Heart right ventricle (tissue), 16 donors: ENCODE measurements around the gene ZC3H7A. TPM values are rescaled to one million over a fixed set of nuclear protein-coding genes. Genes with fewer than 3 reads are reported as not detected.

Source experiments
- ATAC-seq, 8 donors: fragments of 200-7000 bp; cut with Tn5 transposase; one replicate each; pipeline ENCODE4 v1.9.1; 2020; ENCODE audit warnings: mild to moderate bottlenecking in 8 of 8, moderate library complexity in 8 of 8, moderate number of reproducible peaks in 1 of 8
- DNase-seq, 2 donors: peaks; one replicate each; pipeline ENCODE4 v3.0.0-alpha.2; 2020
- H3K27ac ChIP-seq, 10 donors: fragments of 200-600 bp; sonication (generic) in 2 of 10; one replicate each; pipeline versions ENCODE4 v1.5.0 to v1.8.0; 2020 to 2022; ENCODE audit warnings: mild to moderate bottlenecking in 3 of 10
- H3K27me3 ChIP-seq, 7 donors: fragments of 200-600 bp; one replicate each; pipeline ENCODE4 v1.8.0; 2021 to 2022; ENCODE audit warnings: mild to moderate bottlenecking in 2 of 7
- H3K36me3 ChIP-seq, 9 donors: fragments of 200-600 bp; sonication (generic) in 1 of 9; one replicate each; pipeline versions ENCODE4 v1.5.0 to v1.8.0; 2020 to 2022; ENCODE audit warnings: mild to moderate bottlenecking in 2 of 9
- H3K4me1 ChIP-seq, 9 donors: fragments of 200-600 bp; sonication (generic) in 1 of 9; one replicate each; pipeline versions ENCODE4 v1.5.0 to v1.8.0; 2020 to 2022; ENCODE audit warnings: mild to moderate bottlenecking in 4 of 9
- H3K4me3 ChIP-seq, 10 donors: fragments of 200-600 bp; sonication (generic) in 2 of 10; one replicate each; pipeline versions ENCODE4 v1.5.0 to v1.8.0; 2020 to 2022; ENCODE audit warnings: mild to moderate bottlenecking in 7 of 10, moderate library complexity in 2 of 10
- H3K9me3 ChIP-seq, 11 donors: fragments of 200-600 bp in 10 of 11; sonication (generic) in 2 of 11; one replicate each; pipeline versions ENCODE4 v1.5.0 to v1.8.0; 2013 to 2022; ENCODE audit warnings: mild to moderate bottlenecking in 2 of 11, control low read depth in 1 of 11, moderate library complexity in 1 of 11
- WGBS, 2 donors: extraction: QIAGEN DNeasy Blood & Tissue Kit; methylation state at CpG; one replicate each; pipeline ENCODE4 v1.1.7; 2013; ENCODE audit warnings: inconsistent platforms in 1 of 2; 5-methylcytosine and 5-hydroxymethylcytosine counted together
- intact Hi-C, 10 donors: fragments of 100-400 bp; cut with DNase I; formaldehyde crosslinking; loops; one replicate each; pipeline versions ENCODE4 v1.11.1 to v1.14.2; 2022
- polyA plus RNA-seq, 2 donors: library from polyadenylated mRNA; stranded (reverse); fragments of 200-250 nt; gene quantifications; one replicate each; pipeline ENCODE4 v1.2.3, GENCODE V29; 2013
- total RNA-seq, 10 donors: library from RNA; stranded (reverse); fragmentation: NEBNext Ultra II Directional in 3 of 10; extraction: Animal tissue kit (Norgen Biotek cat#: 25700) in 3 of 10; gene quantifications; one replicate each; pipeline versions ENCODE4 v1.2.1 to v1.2.4, GENCODE V29; 2021 to 2023
- TF ChIP-seq, protein P1 (sequence below), 9 donors: fragments of 200-600 bp; sonication (generic) in 2 of 9; IDR thresholded peaks; one replicate each; pipeline versions ENCODE4 v1.5.0 to v1.8.0; 2021 to 2022; ENCODE audit warnings: antibody characterized with exemption in 9 of 9, mild to moderate bottlenecking in 5 of 9, moderate library complexity in 1 of 9
- donor health status: Arrhythmogenic right ventricular cardiomyopathy.
- donor health status: ischemic (EF 13 %, LVEDD 7.1; RV severe dilation, severe dysfunction).
- donor health status: healthy with polysubstance abuse.
- donor health status: DM: no; HTN: yes; CAD: no.
- donor health status: DM: no; HTN: no; CAD: no.
- donor health status: ischemic (EF 25% LVEDD 6.9; RV normal size, moderate dysfunction).
- donor health status: ischemic (EF 25% LVEDD 5.7; RV mildly dilated, moderate dysfunction).
- donor health status: healthy.
- donor health status: DM: yes; HTN: yes; CAD: no.
- donor health status: Ischemic cardiomyopathy.
- donor health status: ischemic (EF 35%, LVEDD 5.7; RV mildly dilated, moderate dysfunction).
- donor health status: nonischemic (EF 11% LVEDD 7.7; RV severe dilation, severe dysfunction).
- donor health status: DM: yes; HTN: yes; CAD: no.
- donor health status: PGD.
- donor health status: ischemic (EF 29% LVEDD 5.4; RV normal size, mild dysfunction).
- donor health status: nonischemic (EF 23%, LVEDD 6.1; RV moderate dilation, normal function).

The ZC3H7A gene
- total and polyA plus RNA-seq, 12 donors = 15.2 to 36.1 (median 30.3) TPM

DNA sequence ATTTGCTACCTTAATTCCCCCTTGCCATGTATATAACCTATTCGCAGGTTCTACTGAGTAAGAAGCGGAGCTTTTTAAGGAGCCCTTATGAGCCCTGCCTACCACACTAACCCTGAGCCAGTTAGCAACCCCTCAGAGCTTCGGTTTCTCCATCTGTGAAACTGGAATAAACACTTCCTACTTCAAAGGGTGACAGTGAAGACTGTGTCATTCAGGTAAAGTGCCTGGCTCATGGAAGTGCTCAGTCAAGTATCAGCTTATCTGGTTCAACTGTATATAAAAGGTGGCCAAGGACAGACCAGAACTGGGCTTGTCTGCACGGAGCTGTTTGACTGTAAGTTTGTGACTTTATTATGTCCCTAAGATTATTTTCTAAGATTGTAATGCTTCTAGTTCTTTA, 85.4 kb downstream of the ZC3H7A start:
- 78 to 84% methylated on average over 4 of the region's 4 CpGs for WGBS, 2 donors
- Histone ChIP-seq H3K4me1 (peaks cover 3 to 38% (median 10%) of the 10 kb centered on the region in 9 donors), H3K27me3 (no peaks in the 10 kb centered on the region), H3K36me3 (peaks cover 0 to 86% (median 20%) of the 10 kb centered on the region in 9 donors), H3K9me3 (no peaks in the 10 kb centered on the region), H3K27ac (peak overlapping the region in 1 of 10 donors; percentile 19), H3K4me3 (no peak overlapping the region)
- DNase-seq = no peak
- TF ChIP-seq, protein P1, sequence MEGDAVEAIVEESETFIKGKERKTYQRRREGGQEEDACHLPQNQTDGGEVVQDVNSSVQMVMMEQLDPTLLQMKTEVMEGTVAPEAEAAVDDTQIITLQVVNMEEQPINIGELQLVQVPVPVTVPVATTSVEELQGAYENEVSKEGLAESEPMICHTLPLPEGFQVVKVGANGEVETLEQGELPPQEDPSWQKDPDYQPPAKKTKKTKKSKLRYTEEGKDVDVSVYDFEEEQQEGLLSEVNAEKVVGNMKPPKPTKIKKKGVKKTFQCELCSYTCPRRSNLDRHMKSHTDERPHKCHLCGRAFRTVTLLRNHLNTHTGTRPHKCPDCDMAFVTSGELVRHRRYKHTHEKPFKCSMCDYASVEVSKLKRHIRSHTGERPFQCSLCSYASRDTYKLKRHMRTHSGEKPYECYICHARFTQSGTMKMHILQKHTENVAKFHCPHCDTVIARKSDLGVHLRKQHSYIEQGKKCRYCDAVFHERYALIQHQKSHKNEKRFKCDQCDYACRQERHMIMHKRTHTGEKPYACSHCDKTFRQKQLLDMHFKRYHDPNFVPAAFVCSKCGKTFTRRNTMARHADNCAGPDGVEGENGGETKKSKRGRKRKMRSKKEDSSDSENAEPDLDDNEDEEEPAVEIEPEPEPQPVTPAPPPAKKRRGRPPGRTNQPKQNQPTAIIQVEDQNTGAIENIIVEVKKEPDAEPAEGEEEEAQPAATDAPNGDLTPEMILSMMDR (IDR thresholded peaks at IDR 0.05) = no peak
- intact Hi-C loops = loop anchor here (2.0 to 10.0 kb wide), 12 partner anchors 47 to 747 kb away; partner anchors contain the start of gene SNN (in 1 of the 10)
- ATAC-seq = peak in 2 of 8 donors; percentile 51 to 58

DNA sequence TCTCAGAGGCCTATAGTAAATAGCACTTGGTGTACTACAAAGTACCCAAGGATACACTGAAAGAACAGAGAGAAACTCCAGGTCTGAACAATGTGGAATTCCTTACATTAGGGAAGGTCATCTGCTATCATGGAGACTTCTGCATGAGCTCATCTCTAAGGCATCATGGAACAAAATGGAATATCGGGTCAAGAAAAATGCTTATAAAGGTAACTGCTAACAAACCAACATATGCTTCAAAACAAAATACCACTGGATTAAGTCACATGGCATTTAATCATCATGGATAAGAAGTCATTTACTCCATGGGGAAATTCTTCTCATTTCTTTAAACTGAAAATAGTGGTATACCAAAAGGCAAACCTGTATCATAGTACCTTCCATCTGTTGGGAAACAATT, 88.6 kb downstream of the ZC3H7A start:
- intact Hi-C loops = no loop called here
- WGBS, 2 donors = 74 to 82% methylated on average over 1 of the region's 1 CpG
- no peaks in the 10 kb centered on the region for H3K27me3 ChIP-seq
- peaks cover 3 to 53% (median 27%) of the 10 kb centered on the region in 9 donors for H3K4me1 ChIP-seq
- peaks cover 0 to 78% (median 14%) of the 10 kb centered on the region in 9 donors for H3K36me3 ChIP-seq
- DNase-seq (no peak), ATAC-seq (no peak)
- H3K9me3 ChIP-seq = no peaks in the 10 kb centered on the region
- peak overlapping the region in 1 of 10 donors; percentile 25 for H3K27ac ChIP-seq
- TF ChIP-seq, protein P1 (IDR thresholded peaks at IDR 0.05) = no peak
- no peak overlapping the region for H3K4me3 ChIP-seq

DNA sequence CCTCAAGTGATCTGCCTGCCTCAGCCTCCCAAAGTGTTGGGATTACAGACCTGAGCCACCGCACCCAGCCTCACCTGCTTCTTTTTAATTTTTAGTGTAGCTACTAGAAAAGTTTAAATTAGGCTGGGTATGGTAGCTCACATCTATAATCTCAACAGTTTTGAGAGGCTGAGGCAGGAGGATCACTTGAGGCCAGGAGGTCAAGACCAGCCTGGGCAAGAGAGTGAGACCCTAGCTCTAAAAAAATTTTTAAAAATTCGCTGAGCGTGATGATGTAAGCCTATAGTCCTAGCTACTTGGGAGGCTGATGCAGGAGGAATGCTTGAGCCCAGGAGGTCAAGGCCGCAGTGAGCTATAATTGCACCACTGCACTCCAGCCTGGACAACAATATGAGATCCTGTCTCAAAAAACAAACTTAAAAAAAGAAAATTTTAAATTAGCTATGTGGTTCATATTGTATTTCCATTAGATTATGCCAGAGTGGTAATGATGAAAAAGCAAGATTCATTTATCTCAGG, 89.3 kb downstream of the ZC3H7A start:
- 95 to 97% methylated on average over 4 of the region's 4 CpGs for WGBS, 2 donors
- Histone ChIP-seq H3K4me3 (no peak overlapping the region), H3K36me3 (peaks cover 0 to 78% (median 14%) of the 10 kb centered on the region in 9 donors), H3K9me3 (no peaks in the 10 kb centered on the region), H3K27ac (peak overlapping the region in 1 of 10 donors; percentile 25), H3K27me3 (no peaks in the 10 kb centered on the region), H3K4me1 (peaks cover 3 to 53% (median 27%) of the 10 kb centered on the region in 9 donors)
- TF ChIP-seq, protein P1 (IDR thresholded peaks at IDR 0.05) = no peak
- no peak for ATAC-seq
- no peak for DNase-seq
- intact Hi-C loops = no loop called here

DNA sequence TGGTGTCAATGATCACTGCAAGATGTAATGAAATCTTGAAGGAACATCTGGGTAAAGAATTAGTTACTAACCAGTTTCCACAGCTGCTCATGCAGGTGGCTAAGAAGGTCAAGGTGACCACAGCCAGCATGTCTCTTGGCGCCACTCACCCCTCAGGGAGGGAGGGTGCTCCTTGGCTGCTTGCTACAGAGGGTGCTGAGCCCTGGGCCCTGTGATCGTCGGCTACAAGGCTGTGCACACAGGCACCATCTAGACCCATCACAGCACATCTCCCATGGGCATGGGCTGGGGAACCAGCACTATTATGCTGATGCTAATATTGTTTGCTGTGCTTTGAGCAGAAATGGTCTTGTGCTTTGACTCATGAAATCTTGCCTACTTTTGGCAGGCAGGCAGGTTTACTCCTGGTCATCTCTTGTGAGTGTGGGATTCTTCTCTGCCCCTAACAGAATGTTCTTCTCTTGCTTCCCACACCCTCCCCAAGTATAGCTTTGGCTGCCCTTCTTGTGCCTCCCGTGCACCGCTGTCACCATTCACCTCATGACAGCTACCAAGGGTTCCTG, 90.8 kb downstream of the ZC3H7A start:
- Histone ChIP-seq H3K4me1 (peaks cover 3 to 47% (median 27%) of the 10 kb centered on the region in 9 donors), H3K9me3 (no peaks in the 10 kb centered on the region), H3K4me3 (no peak overlapping the region), H3K27ac (peak overlapping the region; percentile 0 to 78 (median 62)), H3K27me3 (no peaks in the 10 kb centered on the region), H3K36me3 (peaks cover 0 to 80% (median 13%) of the 10 kb centered on the region in 9 donors)
- DNase-seq (peak; percentile 32 to 48), ATAC-seq (peak; percentile 65 to 98 (median 88))
- TF ChIP-seq, protein P1 (IDR thresholded peaks at IDR 0.05) = no peak
- WGBS, 2 donors = 59 to 73% methylated on average over 5 of the region's 5 CpGs
- intact Hi-C loops = no loop called here
